K562 (cell line): Measurements from ENCODE around the gene ABHD12. TPM values are rescaled to one million over a fixed set of nuclear protein-coding genes. Genes with fewer than 3 reads are reported as not detected.

Experiments
- ATAC-seq: fragments of 200-7000 bp; cut with Tn5 transposase; 3 replicates; pipeline ENCODE4 v1.9.1; 2020; ENCODE audit warnings: moderate library complexity
- BruUV-seq: library from RNA; stranded (reverse); fragments of 400-500 nt; replicated peaks from 2 replicates; lab custom pipeline; 2021; lab: Mats Ljungman, UMichigan
- CTCF ChIA-PET: fragments of 300-600 bp; formaldehyde crosslinking; extraction: SDS; loops from one replicate; lab custom pipeline; 2021; ENCODE audit warnings: low intra/inter-chr PET ratio; lab: Yijun Ruan, JAX
- POLR2A ChIA-PET: fragments of 300-600, 350-650 bp; sonication (Branson Sonifier 250); formaldehyde crosslinking; extraction: SDS; loops from one replicate; lab custom pipeline; 2021; ENCODE audit warnings: antibody characterized with exemption, inconsistent platforms; lab: Yijun Ruan, JAX
- DNase-seq, 4 experiments: peaks; one replicate each; pipeline versions ENCODE4 v3.0.0 to v3.0.0-alpha.2; 2011 to 2018; ENCODE audit warnings: low spot score in 3 of 4, mixed read lengths in 3 of 4; ENCODE audit errors: extremely low read depth in 1 of 4
- FAIRE-seq: peaks from 2 replicates; lab custom pipeline; 2011; peaks lifted over from hg19 to GRCh38; lab: Jason Lieb, UNC
- H2AFZ ChIP-seq: 2 replicates; pipeline ENCODE4 v1.6.0; 2011; ENCODE audit warnings: low read depth, low read length, control low read depth, inconsistent platforms
- H3K27ac ChIP-seq: fragments of 200-600 bp; 3 replicates; pipeline ENCODE4 v1.8.0; 2011; ENCODE audit warnings: low read depth, mild to moderate bottlenecking, control low read depth, inconsistent platforms, low read length, moderate library complexity, mixed read lengths; ENCODE audit errors: extremely low read depth
- H3K27me3 ChIP-seq, 2 experiments: fragments of 300-600 bp in 1 of 2; 2 replicates in 1 of 2; 3 replicates in 1 of 2; pipeline versions ENCODE4 v1.6.0 to v1.8.0; 2011; ENCODE audit warnings: inconsistent platforms in 2 of 2, low read length in 2 of 2, mild to moderate bottlenecking in 1 of 2, mixed read lengths in 1 of 2, moderate library complexity in 1 of 2; ENCODE audit not compliant: control insufficient read depth in 2 of 2, insufficient read depth in 2 of 2
- H3K36me3 ChIP-seq: fragments of 300-600 bp; 3 replicates; pipeline ENCODE4 v1.8.0; 2011; ENCODE audit warnings: mild to moderate bottlenecking, low read length, inconsistent platforms; ENCODE audit not compliant: control insufficient read depth, insufficient read depth
- H3K4me1 ChIP-seq, 2 experiments: fragments of 200-600 bp in 1 of 2; replicated peaks in 1 of 2; 2 replicates in 1 of 2; 3 replicates in 1 of 2; pipeline versions ENCODE4 v1.5.1 to v1.8.0; 2011; ENCODE audit warnings: inconsistent platforms in 2 of 2, low read length in 2 of 2, mild to moderate bottlenecking in 1 of 2, mixed read lengths in 1 of 2, moderate library complexity in 1 of 2; ENCODE audit not compliant: control insufficient read depth in 2 of 2, insufficient read depth in 2 of 2
- H3K4me2 ChIP-seq: 2 replicates; pipeline ENCODE4 v1.6.1; 2011; ENCODE audit warnings: low read length, control low read depth, inconsistent platforms, mixed read lengths; ENCODE audit not compliant: insufficient read depth
- H3K4me3 ChIP-seq: fragments of 200-600 bp; sonication (generic), shearing (Covaris generic); 2 replicates; pipeline ENCODE4 v1.5.1; 2016; ENCODE audit warnings: control low read depth, inconsistent platforms
- H3K79me2 ChIP-seq: fragments of 200-600 bp; 3 replicates; pipeline ENCODE4 v1.8.0; 2011; ENCODE audit warnings: low read length, inconsistent platforms; ENCODE audit not compliant: control insufficient read depth, insufficient read depth
- H3K9ac ChIP-seq, 2 experiments: 2 replicates each; pipeline versions ENCODE4 v1.6.0 to v1.6.1; 2011; ENCODE audit warnings: low read depth in 2 of 2, low read length in 2 of 2, control low read depth in 1 of 2, inconsistent platforms in 1 of 2, mild to moderate bottlenecking in 1 of 2, mixed read lengths in 1 of 2; ENCODE audit not compliant: insufficient read depth in 1 of 2
- H3K9me1 ChIP-seq: one replicate; pipeline ENCODE4 v1.6.0; 2011; ENCODE audit warnings: inconsistent platforms, mild to moderate bottlenecking, low read length, moderate library complexity; ENCODE audit not compliant: control insufficient read depth, insufficient read depth
- H3K9me3 ChIP-seq: replicated peaks from 2 replicates; pipeline ENCODE4 v1.5.1; 2011; ENCODE audit warnings: low read depth, low read length, inconsistent platforms; ENCODE audit not compliant: control insufficient read depth, insufficient read depth
- H4K20me1 ChIP-seq: replicated peaks from 2 replicates; pipeline ENCODE4 v1.6.1; 2011; ENCODE audit warnings: low read length, inconsistent platforms, mixed read lengths; ENCODE audit not compliant: control insufficient read depth, insufficient read depth
- ATF4 ChIP-seq: fragments of 450-650 bp; formaldehyde crosslinking; IDR thresholded peaks from 2 replicates; pipeline ENCODE4 v1.4.0; 2022; ENCODE audit warnings: mild to moderate bottlenecking, moderate library complexity
- CBX2 ChIP-seq: fragments of 200-600 bp; sonication (generic); IDR thresholded peaks from one replicate; pipeline ENCODE4 v1.6.1; 2012; ENCODE audit warnings: mild to moderate bottlenecking, low read length, inconsistent platforms; ENCODE audit not compliant: insufficient read depth, poor library complexity, severe bottlenecking
- CHD2 ChIP-seq: IDR thresholded peaks from 2 replicates; pipeline ENCODE4 v1.6.1; 2011; ENCODE audit warnings: low read depth, low read length
- ERF ChIP-seq: fragments of 450-650 bp; formaldehyde crosslinking; IDR thresholded peaks from 2 replicates; pipeline ENCODE4 v1.4.0; 2020; ENCODE audit warnings: mild to moderate bottlenecking, mixed read lengths
- EWSR1 ChIP-seq: fragments of 450-650 bp; IDR thresholded peaks from 2 replicates; pipeline ENCODE4 v1.6.1; 2018; ENCODE audit warnings: borderline replicate concordance, mild to moderate bottlenecking, low read depth, moderate library complexity; ENCODE audit not compliant: partially characterized antibody
- HDAC2 ChIP-seq: fragments of 450-650 bp; IDR thresholded peaks from 2 replicates; pipeline ENCODE4 v1.6.1; 2016; ENCODE audit warnings: mild to moderate bottlenecking
- IRF9 ChIP-seq: fragments of 450-650 bp; IDR thresholded peaks from 2 replicates; pipeline ENCODE4 v1.6.1; 2016; ENCODE audit warnings: missing biosample characterization, missing genetic modification characterization
- JUND ChIP-seq, 2 experiments: IDR thresholded peaks; 2 replicates in 1 of 2; 3 replicates in 1 of 2; pipeline ENCODE4 v1.6.1; 2011; ENCODE audit warnings: borderline replicate concordance in 2 of 2, low read depth in 2 of 2, low read length in 2 of 2, improper control_type of control experiment in 1 of 2, missing biosample characterization in 1 of 2, missing genetic modification characterization in 1 of 2, missing genetic modification reagents in 1 of 2
- MTF1 ChIP-seq: fragments of 250-450 bp; sonication (Bioruptor Pico); IDR thresholded peaks from 2 replicates; pipeline ENCODE4 v1.9.0; 2021; ENCODE audit warnings: moderate library complexity, mild to moderate bottlenecking, inconsistent platforms, borderline replicate concordance
- NELFE ChIP-seq: IDR thresholded peaks from 2 replicates; pipeline ENCODE4 v1.6.1; 2011; ENCODE audit warnings: mild to moderate bottlenecking; ENCODE audit not compliant: insufficient read depth, insufficient read length
- NR4A1 ChIP-seq, 2 experiments: fragments of 250-450 bp in 1 of 2; fragments of 450-650 bp in 1 of 2; sonication (Bioruptor Pico) in 1 of 2; IDR thresholded peaks; 2 replicates each; pipeline versions ENCODE4 v1.4.0 to v1.6.1; 2016 to 2020; ENCODE audit warnings: mild to moderate bottlenecking in 2 of 2, missing compliant biosample characterization in 1 of 2, missing genetic modification characterization in 1 of 2, moderate library complexity in 1 of 2
- PHF20 ChIP-seq: fragments of 450-650 bp; IDR thresholded peaks from 2 replicates; pipeline ENCODE4 v1.6.1; 2018; ENCODE audit not compliant: partially characterized antibody
- TBP ChIP-seq: optimal IDR thresholded peaks from 2 replicates; pipeline ENCODE3; 2011; ENCODE audit warnings: low read depth, low read length, improper control_type of control experiment
- XRCC4 ChIP-seq: IDR thresholded peaks from one replicate; pipeline ENCODE4 v1.6.1; 2011; ENCODE audit not compliant: insufficient read depth, insufficient read length; ENCODE audit errors: extremely low read depth
- ZNF77 ChIP-seq: fragments of 250-450 bp; sonication (Bioruptor Pico); IDR thresholded peaks from 2 replicates; pipeline ENCODE4 v1.5.0; 2020
- WGBS: fragments of 100-300 bp; shearing (Covaris generic); methylation state at CpG from one replicate; pipeline ENCODE4 v1.1.6; 2016; ENCODE audit warnings: low coverage, mixed read lengths; ENCODE audit not compliant: insufficient coverage; ENCODE audit errors: missing lambda C conversion rate; 5-methylcytosine and 5-hydroxymethylcytosine counted together
- in situ Hi-C: fragments of 300-500 bp; cut with MboI; formaldehyde crosslinking; loops from 4 replicates; pipeline ENCODE4 v1.15.0; 2018; ENCODE audit warnings: inconsistent platforms, mixed read lengths
- intact Hi-C: fragments of 100-400 bp; cut with micrococcal nuclease; formaldehyde crosslinking; loops from 2 replicates; pipeline ENCODE4 v1.14.2; 2022
- polyA plus RNA-seq, 8 experiments: library from polyadenylated mRNA; depleted of rRNA in 4 of 8; stranded (reverse) in 5 of 8; unstranded in 3 of 8; fragments of >200 nt; fragmentation: Nextera tagmentation in 2 of 8; fragmentation: Illumina TruSeq in 1 of 8; extraction: Ambion mirVana in 2 of 8; extraction: Trizol in 1 of 8; gene quantifications; 2 replicates each; pipeline versions ENCODE4 v1.2.1 to v1.2.3, GENCODE V29; 2011 to 2014; ENCODE audit warnings: inconsistent platforms in 1 of 8, missing spikeins in 1 of 8
- total RNA-seq, 7 experiments: library from RNA; depleted of rRNA in 6 of 7; stranded (reverse); fragments of >200 nt in 6 of 7; fragmentation: Illumina TruSeq in 2 of 7; extraction: Trizol in 2 of 7; gene quantifications; 2 replicates each; pipeline versions ENCODE4 v1.2.1 to v1.2.3, GENCODE V29; 2011 to 2021; ENCODE audit warnings: low replicate concordance in 1 of 7
- TF ChIP-seq, protein P1 (sequence below): fragments of 250-450 bp; sonication (Bioruptor Pico); IDR thresholded peaks from 2 replicates; pipeline ENCODE4 v1.4.0; 2020; ENCODE audit warnings: mild to moderate bottlenecking, moderate library complexity, borderline replicate concordance

Gene ABHD12
- total and polyA plus RNA-seq, 9 of the 15 experiments (the other 6 are each of a cell fraction or from before 2014, with no cell fraction given) = 0.65 to 15.6 (median 9.1) TPM

DNA sequence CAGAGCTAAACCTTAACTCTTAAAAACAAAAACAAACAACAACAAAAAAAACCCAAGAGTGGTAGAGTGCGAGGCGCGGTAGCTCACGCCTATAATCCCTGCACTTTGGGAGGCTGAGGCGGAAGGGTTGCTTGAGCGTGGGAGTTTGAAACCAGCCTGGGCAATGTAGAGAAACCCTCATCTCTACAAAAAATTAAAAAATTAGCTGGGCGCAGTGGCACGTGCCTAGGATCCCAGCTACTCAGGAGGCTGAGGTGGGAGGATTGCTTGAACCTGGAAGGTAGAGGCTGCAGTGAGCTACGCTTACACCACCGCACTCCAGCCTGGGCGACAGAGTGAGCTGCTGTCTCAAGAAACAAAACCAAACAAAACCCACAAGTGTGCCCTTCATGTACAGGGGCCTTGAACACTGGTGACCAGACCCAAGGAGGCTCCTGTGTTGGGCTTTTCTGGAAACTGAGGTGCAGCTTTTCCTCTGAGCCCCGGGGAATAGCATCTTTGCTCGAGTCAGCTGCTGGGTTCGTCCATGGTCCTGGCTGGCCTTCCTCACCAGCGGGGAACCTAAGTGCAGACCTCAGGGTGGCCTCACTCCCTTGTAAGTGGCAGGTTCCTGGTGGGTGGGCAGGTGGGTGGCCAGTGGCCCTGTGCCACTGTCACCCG lies 102.9 kb downstream of the ABHD12 start:
- Histone ChIP-seq H3K27me3 (no peaks in the 10 kb centered on the region), H3K9me1 (no peaks in the 10 kb centered on the region), H2AFZ (no peak overlapping the region), H3K36me3 (peaks cover 5% of the 10 kb centered on the region; the same call in 2 of the 3 replicates), H3K79me2 (no peaks in the 10 kb centered on the region), H3K4me1 (no peaks in the 10 kb centered on the region), H4K20me1 (no peaks in the 10 kb centered on the region), H3K4me3 (no peak overlapping the region), H3K9me3 (no peaks in the 10 kb centered on the region), H3K9ac (no peak overlapping the region), H3K27ac (no peak overlapping the region), H3K4me2 (no peak overlapping the region)
- DNase-seq = no peak
- no TSS peak for BruUV-seq
- FAIRE-seq = no peak
- no peak for ATAC-seq
- 87% methylated on average over 13 of the region's 16 CpGs for WGBS
- TF ChIP-seq ZNF77 (CRISPR knock-in tag) (no peak), NR4A1 (CRISPR knock-in tag; IDR thresholded peaks at IDR 0.05) (no peak), NR4A1 (tag; IDR thresholded peaks at IDR 0.05) (no peak), JUND (IDR thresholded peaks at IDR 0.05; ENCODE audit: borderline replicate concordance, low read depth, low read length) (no peak), JUND (tag; IDR thresholded peaks at IDR 0.05; ENCODE audit: borderline replicate concordance, low read depth, low read length) (no peak), EWSR1 (no peak), CHD2 (no peak), MTF1 (CRISPR knock-in tag) (no peak), ATF4 (CRISPR knock-in tag) (no peak), TBP (no peak), PHF20 (no peak), XRCC4 (no peak), CBX2 (no peak), NELFE (no peak), IRF9 (tag) (no peak), HDAC2 (no peak), ERF (no peak)
- TF ChIP-seq, protein P1, sequence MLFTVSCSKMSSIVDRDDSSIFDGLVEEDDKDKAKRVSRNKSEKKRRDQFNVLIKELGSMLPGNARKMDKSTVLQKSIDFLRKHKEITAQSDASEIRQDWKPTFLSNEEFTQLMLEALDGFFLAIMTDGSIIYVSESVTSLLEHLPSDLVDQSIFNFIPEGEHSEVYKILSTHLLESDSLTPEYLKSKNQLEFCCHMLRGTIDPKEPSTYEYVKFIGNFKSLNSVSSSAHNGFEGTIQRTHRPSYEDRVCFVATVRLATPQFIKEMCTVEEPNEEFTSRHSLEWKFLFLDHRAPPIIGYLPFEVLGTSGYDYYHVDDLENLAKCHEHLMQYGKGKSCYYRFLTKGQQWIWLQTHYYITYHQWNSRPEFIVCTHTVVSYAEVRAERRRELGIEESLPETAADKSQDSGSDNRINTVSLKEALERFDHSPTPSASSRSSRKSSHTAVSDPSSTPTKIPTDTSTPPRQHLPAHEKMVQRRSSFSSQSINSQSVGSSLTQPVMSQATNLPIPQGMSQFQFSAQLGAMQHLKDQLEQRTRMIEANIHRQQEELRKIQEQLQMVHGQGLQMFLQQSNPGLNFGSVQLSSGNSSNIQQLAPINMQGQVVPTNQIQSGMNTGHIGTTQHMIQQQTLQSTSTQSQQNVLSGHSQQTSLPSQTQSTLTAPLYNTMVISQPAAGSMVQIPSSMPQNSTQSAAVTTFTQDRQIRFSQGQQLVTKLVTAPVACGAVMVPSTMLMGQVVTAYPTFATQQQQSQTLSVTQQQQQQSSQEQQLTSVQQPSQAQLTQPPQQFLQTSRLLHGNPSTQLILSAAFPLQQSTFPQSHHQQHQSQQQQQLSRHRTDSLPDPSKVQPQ (CRISPR knock-in tag) = no peak
- in situ Hi-C loops (no loop called here), intact Hi-C loops (no loop called here)
- ChIA-PET POLR2A (no interaction called here), CTCF (no interaction called here)
